CD4-positive, alpha-beta T cell (primary cell): Measurements from ENCODE around the gene TRABD2B. TPM values are rescaled to one million over a fixed set of nuclear protein-coding genes. Genes with fewer than 3 reads are reported as not detected.

Experiments
- ATAC-seq: fragments of 200-7000 bp; cut with Tn5 transposase; one replicate; pipeline ENCODE4 v1.10.0; 2022; ENCODE audit warnings: mild to moderate bottlenecking; ENCODE audit not compliant: poor library complexity
- CTCF ChIA-PET: fragments of 350-600 bp; sonication (Branson Sonifier 250); formaldehyde crosslinking; loops from one replicate; lab custom pipeline; 2021; ENCODE audit warnings: antibody characterized with exemption, inconsistent platforms; lab: Charles Lee
- POLR2A ChIA-PET: fragments of 350-600 bp; sonication (Branson Sonifier 250); formaldehyde crosslinking; loops from one replicate; lab custom pipeline; 2021; ENCODE audit warnings: antibody characterized with exemption, inconsistent platforms; lab: Charles Lee
- DNase-seq, 14 experiments: peaks; one replicate each; pipeline ENCODE4 v3.0.0-alpha.2; 2013 to 2020; ENCODE audit warnings: mixed read lengths in 2 of 14
- H3K27ac ChIP-seq, 2 donors: one replicate each; pipeline versions ENCODE4 v1.5.1 to v1.7.0; 2013; ENCODE audit warnings: low read length in 2 of 2, low read depth in 1 of 2, mild to moderate bottlenecking in 1 of 2
- H3K27me3 ChIP-seq, 2 experiments: 1 replicate in 1 of 2; 2 replicates in 1 of 2; pipeline versions ENCODE4 v1.6.1 to v1.7.0; 2013; ENCODE audit warnings: low read length in 2 of 2, control low read depth in 1 of 2, mild to moderate bottlenecking in 1 of 2, moderate library complexity in 1 of 2; ENCODE audit not compliant: insufficient read depth in 2 of 2, control insufficient read depth in 1 of 2
- H3K36me3 ChIP-seq: one replicate; pipeline ENCODE4 v1.6.1; 2013; ENCODE audit warnings: low read length, control low read depth; ENCODE audit not compliant: insufficient read depth
- H3K4me1 ChIP-seq: one replicate; pipeline ENCODE4 v1.6.1; 2013; ENCODE audit warnings: low read length, control low read depth; ENCODE audit not compliant: insufficient read depth
- H3K4me3 ChIP-seq: one replicate; pipeline ENCODE4 v1.5.1; 2013; ENCODE audit warnings: mild to moderate bottlenecking, low read length, moderate library complexity
- H3K9me3 ChIP-seq, 2 experiments: 1 replicate in 1 of 2; 2 replicates in 1 of 2; pipeline versions ENCODE4 v1.6.1 to v1.7.0; 2013; ENCODE audit warnings: low read length in 2 of 2, mild to moderate bottlenecking in 2 of 2, control low read depth in 1 of 2, moderate library complexity in 1 of 2; ENCODE audit not compliant: control insufficient read depth in 1 of 2, insufficient read depth in 1 of 2
- H3K27ac Mint-ChIP-seq: one replicate; pipeline ENCODE4 v1.8.0; 2020; ENCODE audit warnings: mixed read lengths
- H3K27me3 Mint-ChIP-seq: one replicate; pipeline ENCODE4 v1.8.0; 2021; ENCODE audit warnings: mixed read lengths
- H3K36me3 Mint-ChIP-seq: one replicate; pipeline ENCODE4 v1.8.0; 2021; ENCODE audit warnings: low read depth, mixed read lengths
- H3K4me1 Mint-ChIP-seq: one replicate; pipeline ENCODE4 v1.8.0; 2021; ENCODE audit warnings: low read depth, mixed read lengths
- H3K4me3 Mint-ChIP-seq: one replicate; pipeline ENCODE4 v1.8.0; 2020; ENCODE audit warnings: mild to moderate bottlenecking, mixed read lengths
- H3K9me3 Mint-ChIP-seq: one replicate; pipeline ENCODE4 v1.8.0; 2020; ENCODE audit warnings: mixed read lengths
- CTCF ChIP-seq: fragments of 200-600 bp; IDR thresholded peaks from one replicate; pipeline ENCODE4 v1.8.0; 2022; ENCODE audit warnings: antibody characterized with exemption, mild to moderate bottlenecking
- intact Hi-C, 2 experiments: fragments of 100-400 bp; cut with DNase I in 1 of 2; cut with micrococcal nuclease in 1 of 2; formaldehyde crosslinking; loops; one replicate each; pipeline versions ENCODE4 v1.15.1 to v1.9.0; 2023 to 2025; cut with DNase I, micrococcal nuclease
- total RNA-seq, 174 experiments: library from RNA in 2 of 174; stranded (reverse) in 2 of 174; gene quantifications; one replicate each; pipeline ENCODE4 v1.2.3 and lab custom pipeline; 2021 to 2026

Gene TRABD2B
- total RNA-seq, 2 experiments from 2014 or later: not detected

- CTCF ChIA-PET: no interaction called here
- no peak overlapping the region for H3K27ac ChIP-seq
- no peaks in the 10 kb centered on the region for H3K9me3 Mint-ChIP-seq
- no peak overlapping the region for H3K4me3 ChIP-seq
- ATAC-seq (no peak), DNase-seq (no peak)
- peaks cover 0 to 17% of the 10 kb centered on the region in 2 experiments for H3K9me3 ChIP-seq
- H3K27me3 Mint-ChIP-seq: peaks cover 88% of the 10 kb centered on the region
- no peak for TF ChIP-seq CTCF
- POLR2A ChIA-PET: no interaction called here
- H3K27ac Mint-ChIP-seq: no peak overlapping the region
- no peak overlapping the region for H3K4me3 Mint-ChIP-seq
- H3K36me3 ChIP-seq: no peaks in the 10 kb centered on the region
- no peaks in the 10 kb centered on the region for H3K36me3 Mint-ChIP-seq
- H3K4me1 ChIP-seq: peaks cover 25% of the 10 kb centered on the region
- H3K27me3 ChIP-seq: peaks cover 55 to 81% of the 10 kb centered on the region in 2 experiments
- intact Hi-C loops: loop anchor here in 1 of 2 experiments (5.0 kb wide), 1 partner anchor 535 kb away; no protein-coding TSS in a partner anchor
- peaks cover 8% of the 10 kb centered on the region for H3K4me1 Mint-ChIP-seq
These were observed 284.4 kb downstream of the TRABD2B start for GRCh38 chr1:47712596-47713299.

GRCh38 chr1:47711848-47712492 is 285.2 kb downstream of the TRABD2B start:
- Histone ChIP-seq H3K36me3 (no peaks in the 10 kb centered on the region), H3K4me1 (peaks cover 25% of the 10 kb centered on the region), H3K4me3 (no peak overlapping the region), H3K9me3 (peaks cover 0 to 17% of the 10 kb centered on the region in 2 experiments), H3K27ac (no peak overlapping the region), H3K27me3 (peaks cover 59 to 86% of the 10 kb centered on the region in 2 experiments)
- TF ChIP-seq CTCF: no peak
- intact Hi-C loops: loop anchor here (2.0 to 5.0 kb wide), 3 partner anchors 323 to 535 kb away; no protein-coding TSS in a partner anchor
- no peaks in the 10 kb centered on the region for H3K9me3 Mint-ChIP-seq
- ATAC-seq: no peak
- H3K27ac Mint-ChIP-seq: no peak overlapping the region
- ChIA-PET CTCF (no interaction called here), POLR2A (no interaction called here)
- H3K4me3 Mint-ChIP-seq: no peak overlapping the region
- no peaks in the 10 kb centered on the region for H3K36me3 Mint-ChIP-seq
- peaks cover 90% of the 10 kb centered on the region for H3K27me3 Mint-ChIP-seq
- peaks cover 8% of the 10 kb centered on the region for H3K4me1 Mint-ChIP-seq
- DNase-seq: no peak

- Histone ChIP-seq H3K36me3 (no peaks in the 10 kb centered on the region), H3K4me1 (peaks cover 25% of the 10 kb centered on the region), H3K27me3 (peaks cover 60 to 84% of the 10 kb centered on the region in 2 experiments), H3K4me3 (no peak overlapping the region), H3K27ac (no peak overlapping the region), H3K9me3 (peaks cover 0 to 17% of the 10 kb centered on the region in 2 experiments)
- no peak for TF ChIP-seq CTCF
- Mint-ChIP-seq H3K27me3 (peaks cover 88% of the 10 kb centered on the region), H3K9me3 (no peaks in the 10 kb centered on the region), H3K27ac (no peak overlapping the region), H3K36me3 (no peaks in the 10 kb centered on the region), H3K4me1 (peaks cover 8% of the 10 kb centered on the region), H3K4me3 (no peak overlapping the region)
- ChIA-PET CTCF (interaction anchor here (1.4 kb wide), 1 partner anchor 16 kb away, joined by 4 read pairs; no protein-coding TSS in a partner anchor), POLR2A (interaction anchor here (1.2 kb wide), 1 partner anchor 273 kb away, joined by 4 read pairs; the partner anchor contains the start of gene FOXD2)
- DNase-seq: no peak
- intact Hi-C loops: loop anchor here (2.0 to 5.0 kb wide), 3 partner anchors 323 to 534 kb away; no protein-coding TSS in a partner anchor
- ATAC-seq: no peak
These were observed 285.9 kb downstream of the TRABD2B start for GRCh38 chr1:47711184-47711847.

Other genes with a start within 250 kb of the TRABD2B start
- not detected for gene SLC5A9, start 225.3 kb upstream of the TRABD2B start, total RNA-seq